ENCODE data around the gene OSTN.

DNA sequence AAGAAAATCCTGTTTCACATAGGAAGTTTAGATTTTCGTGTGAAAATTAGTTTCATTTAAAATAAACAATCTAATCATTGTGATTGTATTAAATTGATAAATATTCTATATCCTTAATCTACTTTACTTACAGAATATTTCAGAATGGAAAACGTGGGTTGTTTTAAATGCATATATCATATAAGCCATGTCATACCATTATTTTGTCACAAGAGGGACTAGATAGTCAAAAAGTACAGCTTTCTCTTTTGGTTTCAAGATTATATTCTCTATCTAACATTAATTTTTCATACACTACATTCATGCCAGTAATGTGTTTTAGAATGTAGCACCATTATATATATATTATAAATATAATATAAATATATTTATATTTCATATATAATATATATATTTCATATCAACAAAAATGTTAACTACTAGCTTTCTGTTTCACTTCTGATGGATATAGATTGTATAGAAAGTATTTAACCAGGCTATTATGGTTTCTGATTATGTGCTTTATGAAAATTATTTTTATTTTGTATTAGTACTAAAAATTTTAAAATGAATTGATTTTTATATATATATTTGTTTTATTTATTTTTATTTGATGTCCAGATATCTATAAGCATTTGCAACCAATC, 45.3 kb downstream of the OSTN start:
- TF ChIP-seq, protein P1, sequence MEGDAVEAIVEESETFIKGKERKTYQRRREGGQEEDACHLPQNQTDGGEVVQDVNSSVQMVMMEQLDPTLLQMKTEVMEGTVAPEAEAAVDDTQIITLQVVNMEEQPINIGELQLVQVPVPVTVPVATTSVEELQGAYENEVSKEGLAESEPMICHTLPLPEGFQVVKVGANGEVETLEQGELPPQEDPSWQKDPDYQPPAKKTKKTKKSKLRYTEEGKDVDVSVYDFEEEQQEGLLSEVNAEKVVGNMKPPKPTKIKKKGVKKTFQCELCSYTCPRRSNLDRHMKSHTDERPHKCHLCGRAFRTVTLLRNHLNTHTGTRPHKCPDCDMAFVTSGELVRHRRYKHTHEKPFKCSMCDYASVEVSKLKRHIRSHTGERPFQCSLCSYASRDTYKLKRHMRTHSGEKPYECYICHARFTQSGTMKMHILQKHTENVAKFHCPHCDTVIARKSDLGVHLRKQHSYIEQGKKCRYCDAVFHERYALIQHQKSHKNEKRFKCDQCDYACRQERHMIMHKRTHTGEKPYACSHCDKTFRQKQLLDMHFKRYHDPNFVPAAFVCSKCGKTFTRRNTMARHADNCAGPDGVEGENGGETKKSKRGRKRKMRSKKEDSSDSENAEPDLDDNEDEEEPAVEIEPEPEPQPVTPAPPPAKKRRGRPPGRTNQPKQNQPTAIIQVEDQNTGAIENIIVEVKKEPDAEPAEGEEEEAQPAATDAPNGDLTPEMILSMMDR (conservative IDR thresholded peaks at IDR 0.05; ENCODE audit: low read depth, low read length): peak; percentile 65
- TF ChIP-seq EZH2 (IDR thresholded peaks at IDR 0.05; ENCODE audit: low read length, unreplicated experiment): no peak
- TF ChIP-seq EZH2phosphoT487 (IDR thresholded peaks at IDR 0.05; ENCODE audit: borderline replicate concordance, low read length): no peak

Measured in PC-3 (cell line).